OCI-LY1 (cell line): ENCODE data around the gene CENPVL3.

ENCODE experiments used
- H2AFZ ChIP-seq: fragments of 200-600 bp; sonication (generic), shearing (Covaris generic); 2 replicates; pipeline ENCODE4 v1.6.0; 2014; ENCODE audit warnings: antibody characterized with exemption, mild to moderate bottlenecking, low read length
- H3F3A ChIP-seq: fragments of 200-600 bp; sonication (generic), shearing (Covaris generic); 2 replicates; pipeline ENCODE4 v1.6.0; 2014; ENCODE audit warnings: mild to moderate bottlenecking, antibody characterized with exemption, low read length, moderate library complexity; ENCODE audit not compliant: insufficient read depth
- H3K27ac ChIP-seq: fragments of 200-600 bp; sonication (generic); 2 replicates; pipeline ENCODE4 v1.5.1; 2014; ENCODE audit warnings: low read length, mixed run types, mild to moderate bottlenecking, low read depth; ENCODE audit not compliant: poor library complexity, severe bottlenecking
- H3K27me3 ChIP-seq: fragments of 200-600 bp; sonication (generic); 2 replicates; pipeline ENCODE4 v1.6.0; 2014; ENCODE audit warnings: antibody characterized with exemption, mild to moderate bottlenecking, low read length, moderate library complexity; ENCODE audit not compliant: insufficient read depth
- H3K36me3 ChIP-seq: fragments of 200-600 bp; sonication (generic); 2 replicates; pipeline ENCODE4 v1.6.1; 2014; ENCODE audit warnings: mild to moderate bottlenecking, antibody characterized with exemption, low read length, moderate library complexity, mixed read lengths; ENCODE audit not compliant: insufficient read depth
- H3K4me1 ChIP-seq: fragments of 200-600 bp; sonication (generic); 2 replicates; pipeline ENCODE4 v1.5.1; 2014; ENCODE audit warnings: mild to moderate bottlenecking, low read length, moderate library complexity; ENCODE audit not compliant: insufficient read depth, severe bottlenecking
- H3K4me2 ChIP-seq: fragments of 200-600 bp; sonication (generic), shearing (Covaris generic); 2 replicates; pipeline ENCODE4 v1.6.1; 2014; ENCODE audit warnings: low read length
- H3K4me3 ChIP-seq: fragments of 200-600 bp; sonication (generic); 2 replicates; pipeline ENCODE4 v1.5.1; 2014; ENCODE audit warnings: low read length, low read depth, mild to moderate bottlenecking, mixed read lengths; ENCODE audit not compliant: poor library complexity, severe bottlenecking
- H3K79me2 ChIP-seq: fragments of 200-600 bp; shearing (Covaris generic); 2 replicates; pipeline ENCODE4 v1.6.1; 2016; ENCODE audit warnings: mixed run types, low read length, mixed read lengths; ENCODE audit not compliant: insufficient read depth
- H3K9ac ChIP-seq: fragments of 200-600 bp; sonication (generic), shearing (Covaris generic); 2 replicates; pipeline ENCODE4 v1.6.1; 2014; ENCODE audit warnings: mild to moderate bottlenecking, low read length, mixed read lengths
- H3K9me2 ChIP-seq: fragments of 200-600 bp; sonication (generic), shearing (Covaris generic); 2 replicates; pipeline ENCODE4 v1.6.1; 2014; ENCODE audit warnings: low read depth, mild to moderate bottlenecking, low read length, mixed read lengths
- H3K9me3 ChIP-seq: fragments of 200-600 bp; shearing (Covaris generic); 2 replicates; pipeline ENCODE4 v1.6.1; 2014; ENCODE audit warnings: low read length, mixed read lengths
- H4K20me1 ChIP-seq: fragments of 200-600 bp; sonication (generic), shearing (Covaris generic); 2 replicates; pipeline ENCODE4 v1.6.0; 2016; ENCODE audit warnings: mild to moderate bottlenecking, low read length; ENCODE audit not compliant: insufficient read depth
- EZH2 ChIP-seq: fragments of 200-600 bp; sonication (generic), shearing (Covaris generic); IDR thresholded peaks from 2 replicates; pipeline ENCODE4 v1.8.0; 2017; ENCODE audit warnings: borderline replicate concordance, mixed run types, mild to moderate bottlenecking, antibody characterized with exemption, low read length, moderate library complexity, mixed read lengths
- TF ChIP-seq, protein P1 (sequence below): fragments of 200-600 bp; sonication (generic), shearing (Covaris generic); IDR thresholded peaks from 2 replicates; pipeline ENCODE4 v1.5.1; 2017; ENCODE audit warnings: mild to moderate bottlenecking, antibody characterized with exemption, low read length, moderate library complexity, mixed read lengths

CENPVL3 gene

GRCh38 chrX:51571874-51572273 is 46.8 kb downstream of the CENPVL3 start:
- Histone ChIP-seq H3K79me2 (no peaks in the 10 kb centered on the region), H3K4me1 (no peaks in the 10 kb centered on the region), H3K9me3 (no peaks in the 10 kb centered on the region), H3K9me2 (no peaks in the 10 kb centered on the region), H3K36me3 (no peaks in the 10 kb centered on the region), H3K4me2 (no peak overlapping the region), H3K9ac (no peak overlapping the region), H3K27ac (no peak overlapping the region), H3F3A (no peaks in the 10 kb centered on the region), H4K20me1 (no peaks in the 10 kb centered on the region), H3K4me3 (no peak overlapping the region), H3K27me3 (no peaks in the 10 kb centered on the region), H2AFZ (no peak overlapping the region)
- TF ChIP-seq, protein P1, sequence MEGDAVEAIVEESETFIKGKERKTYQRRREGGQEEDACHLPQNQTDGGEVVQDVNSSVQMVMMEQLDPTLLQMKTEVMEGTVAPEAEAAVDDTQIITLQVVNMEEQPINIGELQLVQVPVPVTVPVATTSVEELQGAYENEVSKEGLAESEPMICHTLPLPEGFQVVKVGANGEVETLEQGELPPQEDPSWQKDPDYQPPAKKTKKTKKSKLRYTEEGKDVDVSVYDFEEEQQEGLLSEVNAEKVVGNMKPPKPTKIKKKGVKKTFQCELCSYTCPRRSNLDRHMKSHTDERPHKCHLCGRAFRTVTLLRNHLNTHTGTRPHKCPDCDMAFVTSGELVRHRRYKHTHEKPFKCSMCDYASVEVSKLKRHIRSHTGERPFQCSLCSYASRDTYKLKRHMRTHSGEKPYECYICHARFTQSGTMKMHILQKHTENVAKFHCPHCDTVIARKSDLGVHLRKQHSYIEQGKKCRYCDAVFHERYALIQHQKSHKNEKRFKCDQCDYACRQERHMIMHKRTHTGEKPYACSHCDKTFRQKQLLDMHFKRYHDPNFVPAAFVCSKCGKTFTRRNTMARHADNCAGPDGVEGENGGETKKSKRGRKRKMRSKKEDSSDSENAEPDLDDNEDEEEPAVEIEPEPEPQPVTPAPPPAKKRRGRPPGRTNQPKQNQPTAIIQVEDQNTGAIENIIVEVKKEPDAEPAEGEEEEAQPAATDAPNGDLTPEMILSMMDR, result no peak
- TF ChIP-seq EZH2, result no peak

DNA sequence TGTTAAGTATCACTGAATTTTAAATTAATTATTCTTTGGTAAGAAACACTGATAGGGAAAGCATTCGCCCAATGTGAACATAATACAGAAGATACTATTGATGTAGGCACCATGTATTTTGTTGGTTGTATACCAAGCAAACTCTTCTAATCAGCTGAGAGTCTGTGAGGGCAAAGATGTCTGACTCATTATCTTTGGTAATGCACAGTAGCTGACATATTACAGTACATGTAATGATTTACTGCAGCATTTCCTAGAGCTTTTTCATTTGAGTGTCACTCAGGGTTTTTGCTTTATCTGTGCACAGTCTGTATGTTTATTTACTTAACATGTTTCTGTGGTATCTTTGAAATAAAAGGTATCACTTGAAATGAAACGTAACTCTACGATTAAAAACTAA is 49.2 kb downstream of the CENPVL3 start:
- H3K36me3 ChIP-seq, result no peaks in the 10 kb centered on the region
- H3K4me1 ChIP-seq, result no peaks in the 10 kb centered on the region
- no peaks in the 10 kb centered on the region for H4K20me1 ChIP-seq
- no peaks in the 10 kb centered on the region for H3K9me2 ChIP-seq
- H3K4me3 ChIP-seq, result no peak overlapping the region
- H3K9ac ChIP-seq, result no peak overlapping the region
- H3K79me2 ChIP-seq, result no peaks in the 10 kb centered on the region
- H3K4me2 ChIP-seq, result no peak overlapping the region
- H3F3A ChIP-seq, result no peaks in the 10 kb centered on the region
- no peaks in the 10 kb centered on the region for H3K27me3 ChIP-seq
- no peaks in the 10 kb centered on the region for H3K9me3 ChIP-seq
- H2AFZ ChIP-seq, result no peak overlapping the region
- no peak overlapping the region for H3K27ac ChIP-seq
- no peak for TF ChIP-seq EZH2
- TF ChIP-seq, protein P1, result no peak

- no peak overlapping the region for H3K9ac ChIP-seq
- TF ChIP-seq, protein P1, result no peak
- no peak for TF ChIP-seq EZH2
- H3K27me3 ChIP-seq, result no peaks in the 10 kb centered on the region
- no peak overlapping the region for H3K4me3 ChIP-seq
- H4K20me1 ChIP-seq, result no peaks in the 10 kb centered on the region
- H3K9me2 ChIP-seq, result no peaks in the 10 kb centered on the region
- no peak overlapping the region for H3K27ac ChIP-seq
- H3K9me3 ChIP-seq, result no peaks in the 10 kb centered on the region
- H3K36me3 ChIP-seq, result no peaks in the 10 kb centered on the region
- H2AFZ ChIP-seq, result no peak overlapping the region
- no peaks in the 10 kb centered on the region for H3F3A ChIP-seq
- H3K4me1 ChIP-seq, result no peaks in the 10 kb centered on the region
- no peaks in the 10 kb centered on the region for H3K79me2 ChIP-seq
- no peak overlapping the region for H3K4me2 ChIP-seq
Observed at GRCh38 chrX:51568586-51568985, 50.1 kb downstream of the CENPVL3 start.
